AG04449 (cell line): ENCODE measurements around the gene CSGALNACT2.

ENCODE experiments used
- CTCF ChIA-PET: fragments of 350-600 bp; formaldehyde crosslinking; extraction: SDS; loops from one replicate; lab custom pipeline; 2021; ENCODE audit warnings: antibody characterized with exemption; lab: Yijun Ruan, JAX
- POLR2A ChIA-PET: fragments of 400-600, 350-600 bp; formaldehyde crosslinking; extraction: SDS; loops from one replicate; lab custom pipeline; 2020; ENCODE audit warnings: antibody characterized with exemption, inconsistent platforms; lab: Yijun Ruan, JAX
- DNase-seq: peaks from one replicate; pipeline ENCODE4 v3.0.0-alpha.2; 2010; ENCODE audit warnings: low read depth, low spot score
- H3K4me3 ChIP-seq: 2 replicates; pipeline ENCODE4 v1.5.1; 2011; ENCODE audit warnings: low read depth, mild to moderate bottlenecking, control low read depth, low read length
- CTCF ChIP-seq: IDR thresholded peaks from one replicate; pipeline ENCODE4 v1.5.1; 2011; ENCODE audit warnings: mild to moderate bottlenecking, moderate library complexity, low read length, control low read depth, inconsistent platforms; ENCODE audit not compliant: insufficient read depth; ENCODE audit errors: missing control alignments

CSGALNACT2 gene

GRCh38 chr10:43134126-43134905 lies 3.9 kb upstream of the CSGALNACT2 start:
- H3K4me3 ChIP-seq: no peak overlapping the region
- no peak for TF ChIP-seq CTCF
- DNase-seq: no peak
- POLR2A ChIA-PET: no interaction called here
- CTCF ChIA-PET: no interaction called here

- no peak for TF ChIP-seq CTCF
- no peak overlapping the region for H3K4me3 ChIP-seq
- ChIA-PET POLR2A (no interaction called here), CTCF (no interaction called here)
- no peak for DNase-seq
Measured at GRCh38 chr10:43135064-43135463, 3.2 kb upstream of the CSGALNACT2 start.

GRCh38 chr10:43135656-43136055 lies 2.6 kb upstream of the CSGALNACT2 start:
- POLR2A ChIA-PET: no interaction called here
- no peak overlapping the region for H3K4me3 ChIP-seq
- no peak for DNase-seq
- CTCF ChIA-PET: no interaction called here
- TF ChIP-seq CTCF: no peak

- DNase-seq: no peak
- POLR2A ChIA-PET: no interaction called here
- CTCF ChIA-PET: no interaction called here
- no peak for TF ChIP-seq CTCF
- no peak overlapping the region for H3K4me3 ChIP-seq
Measured at GRCh38 chr10:43136432-43136831, 1.8 kb upstream of the CSGALNACT2 start.

GRCh38 chr10:43136995-43137716 lies 1.1 kb upstream of the CSGALNACT2 start:
- no peak for TF ChIP-seq CTCF
- peak overlapping the region; percentile 75 for H3K4me3 ChIP-seq
- no peak for DNase-seq
- POLR2A ChIA-PET: interaction anchor here (1.4 kb wide), 1 partner anchor 35 kb away, joined by 3 read pairs; no protein-coding TSS in a partner anchor
- CTCF ChIA-PET: interaction anchor here (1.0 kb wide), 1 partner anchor 8 kb away, joined by 5 read pairs; no protein-coding TSS in a partner anchor

- no peak for TF ChIP-seq CTCF
- POLR2A ChIA-PET: interaction anchor here (0.7 to 1.4 kb wide), 5 partner anchors 8 to 64 kb away, joined by 3 to 9 read pairs (median 3); no protein-coding TSS in a partner anchor
- DNase-seq: no peak
- CTCF ChIA-PET: interaction anchor here (1.0 kb wide), 1 partner anchor 8 kb away, joined by 5 read pairs; no protein-coding TSS in a partner anchor
- peak overlapping the region; percentile 75 for H3K4me3 ChIP-seq
Measured at GRCh38 chr10:43137717-43138020, 576 bp upstream of the CSGALNACT2 start.
